Mucosa of descending colon (tissue), 3 donors: Measurements from ENCODE around the gene IMPDH1. TPM values are rescaled to one million over a fixed set of nuclear protein-coding genes. Genes with fewer than 3 reads are reported as not detected.

ENCODE experiments used
- ATAC-seq: fragments of 200-7000 bp; cut with Tn5 transposase; one replicate; pipeline ENCODE4 v1.9.1; 2020; ENCODE audit warnings: mild to moderate bottlenecking, moderate library complexity
- DNase-seq, 3 donors: peaks; one replicate each; pipeline ENCODE4 v3.0.0-alpha.2; 2020
- H3K36me3 ChIP-seq: fragments of 200-600 bp; one replicate; pipeline ENCODE4 v1.8.0; 2021; ENCODE audit warnings: low read depth, mild to moderate bottlenecking
- H3K4me1 ChIP-seq: fragments of 200-600 bp; one replicate; pipeline ENCODE4 v1.8.0; 2021; ENCODE audit warnings: low read depth, mild to moderate bottlenecking
- H3K4me3 ChIP-seq: fragments of 200-600 bp; one replicate; pipeline ENCODE4 v1.8.0; 2021; ENCODE audit warnings: mild to moderate bottlenecking
- H3K9me3 ChIP-seq: fragments of 200-600 bp; one replicate; pipeline ENCODE4 v1.8.0; 2021; ENCODE audit warnings: mild to moderate bottlenecking
- intact Hi-C, 2 donors: fragments of 100-400 bp; cut with DNase I in 1 of 2; cut with micrococcal nuclease in 1 of 2; formaldehyde crosslinking; loops; one replicate each; pipeline versions ENCODE4 v1.11.0 to v1.11.1; 2022; cut with DNase I, micrococcal nuclease
- total RNA-seq, 3 donors: library from RNA; stranded (reverse); fragmentation: NEBNext Ultra II Directional in 2 of 3; extraction: Animal tissue kit (Norgen Biotek cat#: 25700) in 2 of 3; gene quantifications; one replicate each; pipeline versions ENCODE4 v1.2.1 to v1.2.4, GENCODE V29; 2021 to 2023
- TF ChIP-seq, protein P1 (sequence below): fragments of 200-600 bp; IDR thresholded peaks from one replicate; pipeline ENCODE4 v1.8.0; 2022; ENCODE audit warnings: antibody characterized with exemption, mild to moderate bottlenecking
- donor health status: DM: no; HTN: no; CAD: no; lungs with moderate emphysema.
- donor health status: DM: no; HTN: no; CAD: no.
- donor health status: DM: no; HTN: yes; CAD: no.

The IMPDH1 gene
- total RNA-seq, 3 donors from 2014 or later: 21.3 to 37.0 (median 35.5) TPM

DNA sequence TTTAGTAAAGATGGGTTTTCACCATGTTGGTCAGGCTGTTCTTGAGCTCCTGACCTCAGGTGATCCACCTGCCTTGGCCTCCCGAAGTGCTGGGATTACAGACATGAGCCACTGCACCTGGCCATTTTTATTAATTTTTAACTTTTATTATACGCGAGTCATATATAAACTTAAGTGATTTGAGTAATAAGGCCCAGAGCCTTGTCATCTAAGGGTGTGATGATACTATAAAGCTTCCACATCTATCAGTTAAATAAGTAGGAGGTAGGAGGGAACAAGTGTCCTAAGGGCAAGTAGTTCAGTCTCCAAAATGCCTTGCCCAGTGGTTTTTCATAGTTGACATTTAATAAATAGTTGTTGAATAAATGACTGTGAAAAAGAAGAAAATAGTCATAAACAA, 32.6 kb upstream of the IMPDH1 start:
- peaks cover 26% of the 10 kb centered on the region for H3K4me1 ChIP-seq
- H3K4me3 ChIP-seq: no peak overlapping the region
- DNase-seq: no peak
- H3K36me3 ChIP-seq: no peaks in the 10 kb centered on the region
- TF ChIP-seq, protein P1, sequence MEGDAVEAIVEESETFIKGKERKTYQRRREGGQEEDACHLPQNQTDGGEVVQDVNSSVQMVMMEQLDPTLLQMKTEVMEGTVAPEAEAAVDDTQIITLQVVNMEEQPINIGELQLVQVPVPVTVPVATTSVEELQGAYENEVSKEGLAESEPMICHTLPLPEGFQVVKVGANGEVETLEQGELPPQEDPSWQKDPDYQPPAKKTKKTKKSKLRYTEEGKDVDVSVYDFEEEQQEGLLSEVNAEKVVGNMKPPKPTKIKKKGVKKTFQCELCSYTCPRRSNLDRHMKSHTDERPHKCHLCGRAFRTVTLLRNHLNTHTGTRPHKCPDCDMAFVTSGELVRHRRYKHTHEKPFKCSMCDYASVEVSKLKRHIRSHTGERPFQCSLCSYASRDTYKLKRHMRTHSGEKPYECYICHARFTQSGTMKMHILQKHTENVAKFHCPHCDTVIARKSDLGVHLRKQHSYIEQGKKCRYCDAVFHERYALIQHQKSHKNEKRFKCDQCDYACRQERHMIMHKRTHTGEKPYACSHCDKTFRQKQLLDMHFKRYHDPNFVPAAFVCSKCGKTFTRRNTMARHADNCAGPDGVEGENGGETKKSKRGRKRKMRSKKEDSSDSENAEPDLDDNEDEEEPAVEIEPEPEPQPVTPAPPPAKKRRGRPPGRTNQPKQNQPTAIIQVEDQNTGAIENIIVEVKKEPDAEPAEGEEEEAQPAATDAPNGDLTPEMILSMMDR: no peak
- intact Hi-C loops: no loop called here
- H3K9me3 ChIP-seq: no peaks in the 10 kb centered on the region
- peak; percentile 51 for ATAC-seq

DNA sequence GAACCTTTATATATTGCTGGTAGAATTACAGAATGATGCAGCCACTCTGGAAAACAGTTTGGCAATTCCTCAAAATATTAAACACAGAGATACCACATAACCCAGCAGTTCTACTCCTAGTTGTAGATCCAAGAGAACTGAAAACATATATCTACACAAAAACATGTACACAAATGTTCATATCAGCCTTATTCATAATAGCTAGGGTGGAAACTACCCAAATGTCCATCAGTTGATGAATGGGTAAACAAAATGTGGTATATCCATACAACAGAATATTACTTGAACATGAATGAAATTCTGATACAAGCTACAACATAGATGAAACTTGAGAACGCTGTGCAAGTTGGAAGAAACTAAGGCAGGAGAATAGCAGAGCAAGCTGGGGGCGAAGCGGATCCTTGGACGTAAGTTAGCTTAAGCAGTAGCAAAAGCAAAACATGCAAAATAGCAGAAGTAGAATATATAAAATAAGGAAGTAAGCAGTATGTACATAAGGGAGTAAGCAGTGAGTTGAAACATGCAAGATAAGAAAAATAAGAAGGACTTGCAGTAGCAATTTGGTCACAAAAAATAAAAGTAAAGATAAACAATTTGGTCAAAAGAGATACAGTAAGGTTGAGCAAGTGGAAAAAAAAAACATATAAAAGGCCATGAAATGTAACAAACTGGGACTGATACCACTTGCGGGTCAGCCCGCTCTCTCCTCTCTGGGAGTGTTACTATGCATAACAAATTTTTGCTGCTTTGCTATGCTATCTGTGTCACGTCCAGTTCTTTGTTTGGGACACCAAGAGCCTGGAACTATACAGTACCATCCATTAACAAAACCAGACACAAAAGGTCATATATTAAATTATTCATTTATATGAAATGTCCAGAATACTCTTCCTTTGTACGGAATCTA, 27.9 kb upstream of the IMPDH1 start:
- Histone ChIP-seq H3K4me3 (no peak overlapping the region), H3K4me1 (peaks cover 2% of the 10 kb centered on the region), H3K9me3 (no peaks in the 10 kb centered on the region), H3K36me3 (no peaks in the 10 kb centered on the region)
- intact Hi-C loops: no loop called here
- DNase-seq: no peak
- ATAC-seq: no peak
- TF ChIP-seq, protein P1: no peak

DNA sequence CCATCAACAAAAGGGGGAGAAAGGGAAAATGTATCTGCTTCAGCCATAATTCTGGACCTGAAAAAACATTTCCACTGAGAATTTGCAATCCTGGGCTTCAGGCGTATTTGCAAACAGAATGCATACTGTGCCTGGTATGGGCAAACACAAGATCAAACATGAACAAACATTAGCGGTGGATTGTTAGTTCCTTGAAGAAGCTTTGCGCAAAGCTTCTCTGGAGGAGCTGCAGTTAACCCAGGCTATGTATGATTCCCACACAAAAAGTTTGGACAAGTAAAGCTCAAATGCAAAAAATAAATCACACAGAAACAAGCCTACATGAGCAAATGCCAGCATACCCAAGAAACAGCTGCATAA, 25.5 kb upstream of the IMPDH1 start:
- ATAC-seq (peak; percentile 47), DNase-seq (no peak)
- H3K9me3 ChIP-seq: no peaks in the 10 kb centered on the region
- intact Hi-C loops: no loop called here
- TF ChIP-seq, protein P1: no peak
- H3K4me1 ChIP-seq: no peaks in the 10 kb centered on the region
- H3K4me3 ChIP-seq: no peak overlapping the region
- no peaks in the 10 kb centered on the region for H3K36me3 ChIP-seq

DNA sequence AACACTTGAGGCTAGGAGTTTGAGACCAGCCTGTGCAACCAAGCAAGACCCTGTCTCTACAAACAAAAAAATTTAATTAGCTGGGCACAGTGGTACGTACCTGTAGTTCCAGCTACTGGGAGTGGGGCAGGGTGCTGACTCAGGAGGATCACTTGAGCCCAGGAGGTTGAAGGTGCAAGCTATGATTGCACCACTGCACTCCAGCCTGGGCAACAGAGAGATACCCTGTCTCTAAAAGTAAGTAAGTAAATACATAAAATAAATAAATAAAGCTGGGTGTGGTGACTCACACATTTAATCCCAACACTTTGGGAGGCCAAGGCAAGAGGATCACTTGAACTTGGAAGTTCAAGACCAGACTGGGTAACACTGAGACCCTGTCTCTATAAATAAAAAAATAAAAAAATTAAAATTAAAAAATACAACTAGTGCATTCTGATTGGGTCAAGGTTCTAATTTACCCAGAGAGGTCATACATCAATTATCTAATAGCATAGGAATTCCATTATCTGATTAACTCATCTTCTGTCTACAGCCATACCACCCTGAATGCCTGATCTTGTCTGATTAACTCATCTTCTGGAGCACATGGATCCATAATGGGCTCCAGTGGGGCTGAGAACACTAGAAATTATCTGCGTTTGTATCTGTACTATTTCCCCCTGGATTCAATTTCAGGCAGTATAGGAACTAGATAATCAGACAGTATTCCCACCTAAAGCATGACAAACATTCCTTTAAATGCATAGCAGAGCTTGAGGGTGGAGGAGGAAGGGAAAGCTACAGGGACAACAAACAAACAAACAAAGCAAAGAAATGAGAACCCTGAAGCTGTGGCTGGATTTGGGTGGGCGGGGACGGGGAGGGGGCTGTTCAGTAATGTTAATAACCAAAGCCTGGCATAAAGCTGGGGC, 24.9 kb upstream of the IMPDH1 start:
- H3K4me1 ChIP-seq: no peaks in the 10 kb centered on the region
- TF ChIP-seq, protein P1: no peak
- H3K4me3 ChIP-seq: no peak overlapping the region
- no peak for ATAC-seq
- intact Hi-C loops: no loop called here
- no peaks in the 10 kb centered on the region for H3K9me3 ChIP-seq
- DNase-seq: no peak
- no peaks in the 10 kb centered on the region for H3K36me3 ChIP-seq

DNA sequence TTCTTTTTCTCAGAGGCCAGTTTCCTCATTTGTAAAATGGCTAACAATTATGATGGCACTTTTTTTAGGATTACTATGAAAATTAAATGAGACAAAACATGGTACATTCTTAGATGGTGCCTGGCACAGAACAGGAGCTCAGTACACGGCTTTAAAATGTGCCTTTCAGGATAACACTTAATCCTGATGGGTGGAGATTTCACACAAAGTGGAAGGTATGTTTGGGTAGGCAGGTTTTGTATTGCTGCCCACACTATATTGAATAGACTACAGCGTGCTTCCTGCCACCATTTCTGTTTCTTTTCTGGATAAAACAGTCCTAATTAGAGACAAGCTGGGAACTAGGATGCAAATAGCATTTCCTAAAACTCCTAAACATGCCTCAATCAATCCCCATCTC, 22.0 kb upstream of the IMPDH1 start:
- TF ChIP-seq, protein P1: no peak
- Histone ChIP-seq H3K9me3 (no peaks in the 10 kb centered on the region), H3K36me3 (no peaks in the 10 kb centered on the region), H3K4me3 (no peak overlapping the region), H3K4me1 (no peaks in the 10 kb centered on the region)
- intact Hi-C loops: no loop called here
- ATAC-seq: no peak
- no peak for DNase-seq
